ENCODE data around the gene SMARCA1. TPM values are rescaled to one million over a fixed set of nuclear protein-coding genes. Genes with fewer than 3 reads are reported as not detected.
"Not testable (repeated sequence)": the region's sequence is repeated elsewhere in the genome, so short reads cannot be mapped to it uniquely, and the experiment has no call there.

The SMARCA1 gene
- total and polyA plus RNA-seq, 4 donors = 7.8 to 104 (median 15.7) TPM

DNA sequence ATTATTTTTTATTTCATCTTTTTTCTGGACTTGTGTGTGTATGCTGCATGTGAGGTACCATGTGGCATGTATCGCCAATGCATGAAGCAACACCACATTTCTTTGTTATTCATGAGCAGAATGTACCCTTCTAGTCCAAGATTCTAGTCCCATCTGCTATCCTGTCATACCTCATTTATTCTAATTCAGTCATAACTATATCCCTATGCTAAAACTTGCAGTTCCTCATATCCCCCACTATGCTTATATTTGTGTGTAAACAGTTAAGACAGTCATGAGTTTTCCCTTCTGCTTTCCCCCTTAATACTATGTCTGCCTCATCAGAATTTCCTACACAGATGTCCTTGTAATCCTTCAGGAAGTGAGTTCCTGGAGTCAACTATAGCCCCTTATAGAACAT is 36.5 kb upstream of the SMARCA1 start:
- H3K9ac ChIP-seq (ENCODE audit: insufficient read depth in 1 of 2, low read length in 2 of 2) = no peak overlapping the region
- DNase-seq = no peak
- peaks cover 0 to 6% (median 5%) of the 10 kb centered on the region in 4 donors for H3K36me3 ChIP-seq (ENCODE audit: control insufficient read depth in 4 of 4, insufficient read depth in 4 of 4, low read length in 4 of 4)
- TF ChIP-seq, protein P1, sequence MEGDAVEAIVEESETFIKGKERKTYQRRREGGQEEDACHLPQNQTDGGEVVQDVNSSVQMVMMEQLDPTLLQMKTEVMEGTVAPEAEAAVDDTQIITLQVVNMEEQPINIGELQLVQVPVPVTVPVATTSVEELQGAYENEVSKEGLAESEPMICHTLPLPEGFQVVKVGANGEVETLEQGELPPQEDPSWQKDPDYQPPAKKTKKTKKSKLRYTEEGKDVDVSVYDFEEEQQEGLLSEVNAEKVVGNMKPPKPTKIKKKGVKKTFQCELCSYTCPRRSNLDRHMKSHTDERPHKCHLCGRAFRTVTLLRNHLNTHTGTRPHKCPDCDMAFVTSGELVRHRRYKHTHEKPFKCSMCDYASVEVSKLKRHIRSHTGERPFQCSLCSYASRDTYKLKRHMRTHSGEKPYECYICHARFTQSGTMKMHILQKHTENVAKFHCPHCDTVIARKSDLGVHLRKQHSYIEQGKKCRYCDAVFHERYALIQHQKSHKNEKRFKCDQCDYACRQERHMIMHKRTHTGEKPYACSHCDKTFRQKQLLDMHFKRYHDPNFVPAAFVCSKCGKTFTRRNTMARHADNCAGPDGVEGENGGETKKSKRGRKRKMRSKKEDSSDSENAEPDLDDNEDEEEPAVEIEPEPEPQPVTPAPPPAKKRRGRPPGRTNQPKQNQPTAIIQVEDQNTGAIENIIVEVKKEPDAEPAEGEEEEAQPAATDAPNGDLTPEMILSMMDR (IDR thresholded peaks at IDR 0.05; ENCODE audit: control extremely low read depth, extremely low read depth) = no peak
- 93 to 100% methylated on average over 1 of the region's 1 CpG for WGBS, 2 donors
- H3K9me3 ChIP-seq (ENCODE audit: control insufficient read depth in 4 of 4, insufficient read depth in 3 of 4, low read length in 3 of 4) = no peaks in the 10 kb centered on the region
- H3K27ac ChIP-seq (ENCODE audit: low read depth in 1 of 2, low read length in 1 of 2) = no peak overlapping the region
- H3K27me3 ChIP-seq (ENCODE audit: control insufficient read depth in 3 of 3, insufficient read depth in 3 of 3, low read length in 2 of 3) = no peaks in the 10 kb centered on the region
- no peaks in the 10 kb centered on the region for H3K4me1 ChIP-seq (ENCODE audit: control insufficient read depth in 5 of 5, insufficient read depth in 5 of 5, low read length in 5 of 5)
- H3K4me3 ChIP-seq = no peak overlapping the region
- no peak for ATAC-seq (ENCODE audit: insufficient read depth, low FRiP score)

- Histone ChIP-seq H3K4me3 (no peak overlapping the region), H3K9me3 (ENCODE audit: control insufficient read depth in 4 of 4, insufficient read depth in 3 of 4, low read length in 3 of 4) (no peaks in the 10 kb centered on the region), H3K9ac (ENCODE audit: insufficient read depth in 1 of 2, low read length in 2 of 2) (no peak overlapping the region), H3K4me1 (ENCODE audit: control insufficient read depth in 5 of 5, insufficient read depth in 5 of 5, low read length in 5 of 5) (no peaks in the 10 kb centered on the region), H3K36me3 (ENCODE audit: control insufficient read depth in 4 of 4, insufficient read depth in 4 of 4, low read length in 4 of 4) (peaks cover 0 to 6% (median 5%) of the 10 kb centered on the region in 4 donors), H3K27me3 (ENCODE audit: control insufficient read depth in 3 of 3, insufficient read depth in 3 of 3, low read length in 2 of 3) (peaks cover 0 to 3% (median 3%) of the 10 kb centered on the region in 3 donors), H3K27ac (ENCODE audit: low read depth in 1 of 2, low read length in 1 of 2) (no peak overlapping the region)
- TF ChIP-seq, protein P1 (IDR thresholded peaks at IDR 0.05; ENCODE audit: control extremely low read depth, extremely low read depth) = no peak
- DNase-seq (no peak), ATAC-seq (ENCODE audit: insufficient read depth, low FRiP score) (no peak)
- 57 to 89% methylated on average over 1 of the region's 1 CpG for WGBS, 2 donors
Measured at GRCh38 chrX:129557844-129558480, 34.7 kb upstream of the SMARCA1 start.

GRCh38 chrX:129556806-129557315 is 33.6 kb upstream of the SMARCA1 start:
- TF ChIP-seq, protein P1 (IDR thresholded peaks at IDR 0.05; ENCODE audit: control extremely low read depth, extremely low read depth) = no peak
- H3K36me3 ChIP-seq (ENCODE audit: control insufficient read depth in 4 of 4, insufficient read depth in 4 of 4, low read length in 4 of 4) = peaks cover 0 to 6% (median 3%) of the 10 kb centered on the region in 4 donors
- no peak overlapping the region for H3K27ac ChIP-seq (ENCODE audit: low read depth in 1 of 2, low read length in 1 of 2)
- H3K27me3 ChIP-seq (ENCODE audit: control insufficient read depth in 3 of 3, insufficient read depth in 3 of 3, low read length in 2 of 3) = peaks cover 0 to 3% (median 3%) of the 10 kb centered on the region in 3 donors
- ATAC-seq (ENCODE audit: insufficient read depth, low FRiP score) (no peak), DNase-seq (no peak)
- no peaks in the 10 kb centered on the region for H3K4me1 ChIP-seq (ENCODE audit: control insufficient read depth in 5 of 5, insufficient read depth in 5 of 5, low read length in 5 of 5)
- no peak overlapping the region for H3K9ac ChIP-seq (ENCODE audit: insufficient read depth in 1 of 2, low read length in 2 of 2)
- H3K9me3 ChIP-seq (ENCODE audit: control insufficient read depth in 4 of 4, insufficient read depth in 3 of 4, low read length in 3 of 4) = no peaks in the 10 kb centered on the region
- H3K4me3 ChIP-seq = no peak overlapping the region
- WGBS, 2 donors = 78 to 83% methylated on average over 5 of the region's 5 CpGs

GRCh38 chrX:129554816-129555215 is 31.5 kb upstream of the SMARCA1 start:
- H3K4me1 ChIP-seq (ENCODE audit: control insufficient read depth in 5 of 5, insufficient read depth in 5 of 5, low read length in 5 of 5); H3K27me3 ChIP-seq (ENCODE audit: control insufficient read depth in 3 of 3, insufficient read depth in 3 of 3, low read length in 2 of 3); H3K9me3 ChIP-seq (ENCODE audit: control insufficient read depth in 4 of 4, insufficient read depth in 3 of 4, low read length in 3 of 4); DNase-seq; H3K4me3 ChIP-seq; H3K9ac ChIP-seq (ENCODE audit: insufficient read depth in 1 of 2, low read length in 2 of 2); H3K27ac ChIP-seq (ENCODE audit: low read depth in 1 of 2, low read length in 1 of 2); H3K36me3 ChIP-seq (ENCODE audit: control insufficient read depth in 4 of 4, insufficient read depth in 4 of 4, low read length in 4 of 4); ATAC-seq (ENCODE audit: insufficient read depth, low FRiP score): not testable (repeated sequence)
- WGBS, 2 donors = 97 to 98% methylated on average over 8 of the region's 8 CpGs
